Upper lobe of left lung (tissue), 6 donors: ENCODE data around the gene TMEM127. TPM values are rescaled to one million over a fixed set of nuclear protein-coding genes. Genes with fewer than 3 reads are reported as not detected.

ENCODE experiments used
- ATAC-seq, 2 donors: fragments of 200-7000 bp; cut with Tn5 transposase; one replicate each; pipeline ENCODE4 v1.9.1; 2022; ENCODE audit warnings: mild to moderate bottlenecking in 2 of 2, moderate library complexity in 2 of 2; ENCODE audit not compliant: low FRiP score in 2 of 2
- DNase-seq, 2 donors: peaks; one replicate each; pipeline ENCODE4 v3.0.0-alpha.2; 2019 to 2020
- H3K27ac ChIP-seq, 4 donors: fragments of 200-600 bp; sonication (generic); one replicate each; pipeline ENCODE4 v1.5.1; 2016 to 2019
- H3K27me3 ChIP-seq, 4 donors: fragments of 200-600 bp; sonication (generic); one replicate each; pipeline ENCODE4 v1.5.1; 2017 to 2019
- H3K36me3 ChIP-seq, 4 donors: fragments of 200-600 bp; sonication (generic); one replicate each; pipeline ENCODE4 v1.5.1; 2016 to 2019
- H3K4me1 ChIP-seq, 4 donors: fragments of 200-600 bp; sonication (generic); one replicate each; pipeline ENCODE4 v1.5.1; 2018 to 2019
- H3K4me3 ChIP-seq, 4 donors: fragments of 200-600 bp; sonication (generic); one replicate each; pipeline ENCODE4 v1.5.1; 2017 to 2019; ENCODE audit warnings: mild to moderate bottlenecking in 2 of 4, moderate library complexity in 1 of 4
- H3K9me3 ChIP-seq, 4 donors: fragments of 200-600 bp; sonication (generic); one replicate each; pipeline ENCODE4 v1.5.1; 2018 to 2019
- CTCF ChIP-seq, 6 experiments: fragments of 450-650 bp in 4 of 6; fragments of 200-600 bp in 2 of 6; sonication (generic) in 2 of 6; IDR thresholded peaks; one replicate each; pipeline ENCODE4 v1.5.1; 2016 to 2019; ENCODE audit warnings: antibody characterized with exemption in 6 of 6
- EP300 ChIP-seq, 4 donors: sonication (generic); formaldehyde crosslinking; IDR thresholded peaks; one replicate each; pipeline ENCODE4 v1.5.1; 2017; ENCODE audit warnings: antibody characterized with exemption in 4 of 4, control low read depth in 2 of 4
- POLR2A ChIP-seq, 4 donors: fragments of 450-650 bp; IDR thresholded peaks; one replicate each; pipeline ENCODE4 v1.5.1; 2016 to 2017; ENCODE audit warnings: antibody characterized with exemption in 4 of 4, mild to moderate bottlenecking in 2 of 4
- POLR2AphosphoS5 ChIP-seq, 2 donors: sonication (generic); formaldehyde crosslinking; IDR thresholded peaks; one replicate each; pipeline ENCODE4 v1.5.1; 2017; ENCODE audit warnings: antibody characterized with exemption in 2 of 2
- WGBS, 2 donors: methylation state at CpG; one replicate each; pipeline ENCODE4 v1.1.5; 2017 to 2018; 5-methylcytosine and 5-hydroxymethylcytosine counted together
- total RNA-seq, 6 donors: library from RNA; depleted of rRNA in 4 of 6; stranded (reverse); fragments of >200 nt in 4 of 6; gene quantifications; one replicate each; pipeline versions ENCODE4 v1.1.0 to v1.2.1, GENCODE V29; 2016 to 2021
- donor health status: DM: no; HTN: no; CAD: no; lungs with moderate emphysema.
- donor health status: DM: no; HTN: yes; CAD: no; lungs with severe emphysema.

TMEM127 gene
- total RNA-seq, 6 donors from 2014 or later: 21.0 to 75.8 (median 44.8) TPM

DNA sequence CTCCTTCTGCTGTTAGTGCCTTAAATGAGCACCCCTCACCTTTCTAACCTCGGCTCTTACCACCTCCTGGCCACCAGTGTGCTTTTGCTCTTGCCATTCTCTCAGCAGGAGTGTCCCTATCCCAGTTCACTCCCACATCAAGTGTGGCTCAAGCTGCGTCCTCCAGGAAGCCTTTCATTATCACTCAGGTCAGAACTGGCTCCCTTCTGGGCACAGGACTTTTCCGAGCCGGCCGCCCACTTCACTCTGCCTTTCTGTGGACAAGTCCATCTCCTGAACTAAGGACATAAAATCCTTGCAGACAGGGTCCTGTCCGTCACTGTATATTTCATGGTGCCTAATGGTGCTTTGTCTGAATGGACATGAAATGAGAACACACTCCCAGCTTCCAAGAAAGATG lies 15.6 kb downstream of the TMEM127 start:
- TF ChIP-seq POLR2AphosphoS5 (IDR thresholded peaks at IDR 0.05): no peak
- TF ChIP-seq CTCF (IDR thresholded peaks at IDR 0.05): no peak
- no peak for TF ChIP-seq POLR2A (IDR thresholded peaks at IDR 0.05)
- no peak for TF ChIP-seq EP300 (IDR thresholded peaks at IDR 0.05)
- Histone ChIP-seq H3K4me1 (peaks cover 23 to 46% (median 27%) of the 10 kb centered on the region in 4 donors), H3K36me3 (peaks cover 18 to 41% (median 33%) of the 10 kb centered on the region in 4 donors), H3K27ac (peak overlapping the region in 3 of 4 donors; percentile 19 to 64 (median 49)), H3K4me3 (no peak overlapping the region), H3K9me3 (no peaks in the 10 kb centered on the region), H3K27me3 (no peaks in the 10 kb centered on the region)
- ATAC-seq: no peak
- DNase-seq: no peak
- 91 to 96% methylated on average over 6 of the region's 6 CpGs for WGBS, 2 donors

DNA sequence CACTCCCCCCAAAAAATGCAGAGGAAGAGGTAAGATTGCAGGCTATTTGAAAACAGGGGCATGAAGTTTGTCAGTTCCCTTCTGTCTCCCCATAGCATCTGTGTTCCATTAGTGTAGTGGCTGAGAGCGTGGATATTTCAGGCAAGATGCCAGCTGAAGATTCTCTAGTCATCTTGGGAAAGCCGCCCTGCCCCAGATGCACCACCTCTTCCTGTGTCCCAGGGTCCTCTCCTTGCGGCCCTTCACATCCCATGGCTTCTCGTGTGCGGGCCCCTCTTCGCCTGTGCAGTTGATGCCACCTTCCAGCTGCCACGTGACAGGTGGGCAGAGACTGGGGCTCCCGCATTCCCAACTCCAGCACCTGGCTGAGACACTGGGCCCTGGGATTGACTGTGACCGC lies 16.1 kb downstream of the TMEM127 start:
- Histone ChIP-seq H3K27ac (peak overlapping the region in 2 of 4 donors; percentile 19 to 37), H3K4me1 (peaks cover 18 to 41% (median 22%) of the 10 kb centered on the region in 4 donors), H3K36me3 (peaks cover 13 to 36% (median 29%) of the 10 kb centered on the region in 4 donors), H3K4me3 (no peak overlapping the region), H3K9me3 (no peaks in the 10 kb centered on the region), H3K27me3 (no peaks in the 10 kb centered on the region)
- TF ChIP-seq POLR2AphosphoS5 (IDR thresholded peaks at IDR 0.05) (no peak), POLR2A (IDR thresholded peaks at IDR 0.05) (no peak), EP300 (IDR thresholded peaks at IDR 0.05) (no peak)
- WGBS, 2 donors: 90 to 92% methylated on average over 9 of the region's 9 CpGs
- DNase-seq: peak in 1 of 2 donors; percentile 36
- peak in 1 of 2 donors; percentile 67 for ATAC-seq

DNA sequence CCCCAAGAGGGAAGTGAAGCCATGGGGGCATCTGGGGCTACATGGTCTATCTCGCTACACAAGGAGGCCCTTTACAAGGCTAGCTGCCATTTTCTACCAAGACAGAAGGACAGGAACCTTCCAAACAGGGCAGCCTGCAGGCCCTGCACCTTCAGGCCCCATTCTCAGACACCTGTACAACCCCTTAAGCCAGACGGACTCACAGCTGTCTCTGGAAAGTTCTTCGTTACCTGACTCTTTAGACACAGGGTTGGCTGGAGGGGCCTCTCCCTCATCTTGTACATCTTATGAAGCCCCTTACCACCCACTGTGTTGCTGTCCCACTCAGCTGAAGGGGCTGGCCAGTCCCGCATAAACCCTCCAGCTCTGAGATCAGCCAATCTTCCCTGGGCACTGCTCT lies 17.2 kb downstream of the TMEM127 start:
- ATAC-seq (no peak), DNase-seq (no peak)
- peaks cover 12 to 26% (median 20%) of the 10 kb centered on the region in 4 donors for H3K36me3 ChIP-seq
- TF ChIP-seq POLR2AphosphoS5 (IDR thresholded peaks at IDR 0.05) (no peak), EP300 (IDR thresholded peaks at IDR 0.05) (no peak), CTCF (IDR thresholded peaks at IDR 0.05) (no peak), POLR2A (IDR thresholded peaks at IDR 0.05) (no peak)
- WGBS, 2 donors: 94 to 99% methylated on average over 4 of the region's 4 CpGs
- H3K4me1 ChIP-seq: peaks cover 9 to 33% (median 14%) of the 10 kb centered on the region in 4 donors
- no peak overlapping the region for H3K27ac ChIP-seq
- H3K4me3 ChIP-seq: no peak overlapping the region
- no peaks in the 10 kb centered on the region for H3K27me3 ChIP-seq
- H3K9me3 ChIP-seq: no peaks in the 10 kb centered on the region

- no peak for DNase-seq
- H3K36me3 ChIP-seq: peaks cover 6 to 19% (median 13%) of the 10 kb centered on the region in 4 donors
- H3K27me3 ChIP-seq: no peaks in the 10 kb centered on the region
- peaks cover 9 to 36% (median 14%) of the 10 kb centered on the region in 4 donors for H3K4me1 ChIP-seq
- no peak for TF ChIP-seq POLR2AphosphoS5 (IDR thresholded peaks at IDR 0.05)
- no peak for TF ChIP-seq POLR2A (IDR thresholded peaks at IDR 0.05)
- TF ChIP-seq EP300 (IDR thresholded peaks at IDR 0.05): no peak
- TF ChIP-seq CTCF (IDR thresholded peaks at IDR 0.05): no peak
- H3K27ac ChIP-seq: peak overlapping the region in 1 of 4 donors; percentile 24
- 80 to 81% methylated on average over 5 of the region's 5 CpGs for WGBS, 2 donors
- H3K4me3 ChIP-seq: no peak overlapping the region
- H3K9me3 ChIP-seq: no peaks in the 10 kb centered on the region
- no peak for ATAC-seq
Measured at GRCh38 chr2:96247896-96248295, 17.9 kb downstream of the TMEM127 start.

DNA sequence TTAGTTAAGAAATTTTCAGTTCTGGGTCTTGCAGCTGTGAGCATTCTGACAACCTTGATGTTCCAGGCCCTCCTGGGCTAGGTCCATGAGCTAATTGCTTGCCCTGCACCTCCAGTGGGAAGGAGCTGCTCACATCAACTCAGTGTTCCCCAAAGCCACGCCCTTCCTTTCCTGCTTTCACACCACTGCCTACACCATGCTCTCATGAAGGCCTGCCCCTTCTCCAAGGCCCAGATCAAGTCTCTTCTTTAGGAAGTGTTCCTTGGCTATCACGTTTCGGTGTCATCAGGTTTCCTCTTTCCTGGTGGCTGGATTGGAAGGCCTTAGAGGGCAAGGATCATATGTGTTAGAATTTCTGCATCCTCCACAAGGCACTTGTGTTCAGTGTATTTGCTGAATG lies 18.8 kb downstream of the TMEM127 start:
- Histone ChIP-seq H3K4me1 (peaks cover 14 to 42% (median 16%) of the 10 kb centered on the region in 4 donors), H3K27ac (peak overlapping the region in 3 of 4 donors; percentile 59 to 77 (median 70)), H3K4me3 (no peak overlapping the region), H3K27me3 (no peaks in the 10 kb centered on the region), H3K36me3 (peaks cover 0 to 11% (median 5%) of the 10 kb centered on the region in 4 donors), H3K9me3 (no peaks in the 10 kb centered on the region)
- DNase-seq: peak in 1 of 2 donors; percentile 59
- TF ChIP-seq CTCF (IDR thresholded peaks at IDR 0.05) (no peak), POLR2AphosphoS5 (IDR thresholded peaks at IDR 0.05) (no peak)
- peak in 1 of 2 donors; percentile 30 for ATAC-seq
- 63 to 70% methylated on average over 3 of the region's 3 CpGs for WGBS, 2 donors
